ENCODE data around the gene SERGEF. TPM values are rescaled to one million over a fixed set of nuclear protein-coding genes. Genes with fewer than 3 reads are reported as not detected.

SERGEF gene
- total RNA-seq, 6 experiments from 2014 or later = 8.4 to 19.5 (median 15.8) TPM

DNA sequence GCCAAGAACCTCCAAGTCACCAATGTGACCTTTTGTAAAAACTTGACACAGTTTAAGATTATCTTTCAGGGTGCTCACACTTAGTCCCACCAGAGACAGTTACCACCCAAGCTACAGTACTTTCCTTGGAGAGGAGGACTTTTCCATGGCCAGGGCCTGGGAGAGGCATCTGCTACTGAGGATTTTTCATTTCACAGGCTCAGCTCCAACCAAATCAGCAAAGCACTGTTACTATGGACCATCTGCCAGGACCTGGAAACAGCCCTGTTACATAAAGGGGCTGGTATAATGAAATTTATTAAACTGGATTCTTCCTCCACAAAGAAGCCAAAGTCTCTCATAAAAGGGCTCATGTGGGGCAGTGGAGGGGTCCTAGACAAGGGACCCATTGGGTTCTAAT is 38.6 kb downstream of the SERGEF start:
- no peak for TF ChIP-seq POLR2A (IDR thresholded peaks at IDR 0.05)
- TF ChIP-seq, protein P1, sequence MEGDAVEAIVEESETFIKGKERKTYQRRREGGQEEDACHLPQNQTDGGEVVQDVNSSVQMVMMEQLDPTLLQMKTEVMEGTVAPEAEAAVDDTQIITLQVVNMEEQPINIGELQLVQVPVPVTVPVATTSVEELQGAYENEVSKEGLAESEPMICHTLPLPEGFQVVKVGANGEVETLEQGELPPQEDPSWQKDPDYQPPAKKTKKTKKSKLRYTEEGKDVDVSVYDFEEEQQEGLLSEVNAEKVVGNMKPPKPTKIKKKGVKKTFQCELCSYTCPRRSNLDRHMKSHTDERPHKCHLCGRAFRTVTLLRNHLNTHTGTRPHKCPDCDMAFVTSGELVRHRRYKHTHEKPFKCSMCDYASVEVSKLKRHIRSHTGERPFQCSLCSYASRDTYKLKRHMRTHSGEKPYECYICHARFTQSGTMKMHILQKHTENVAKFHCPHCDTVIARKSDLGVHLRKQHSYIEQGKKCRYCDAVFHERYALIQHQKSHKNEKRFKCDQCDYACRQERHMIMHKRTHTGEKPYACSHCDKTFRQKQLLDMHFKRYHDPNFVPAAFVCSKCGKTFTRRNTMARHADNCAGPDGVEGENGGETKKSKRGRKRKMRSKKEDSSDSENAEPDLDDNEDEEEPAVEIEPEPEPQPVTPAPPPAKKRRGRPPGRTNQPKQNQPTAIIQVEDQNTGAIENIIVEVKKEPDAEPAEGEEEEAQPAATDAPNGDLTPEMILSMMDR (IDR thresholded peaks at IDR 0.05) = no peak
- H3K9me3 ChIP-seq = no peaks in the 10 kb centered on the region
- no peak overlapping the region for H3K27ac ChIP-seq
- H3K27me3 ChIP-seq = no peaks in the 10 kb centered on the region
- no peaks in the 10 kb centered on the region for H3K36me3 ChIP-seq
- DNase-seq (no peak), ATAC-seq (no peak)
- no peak overlapping the region for H3K4me3 ChIP-seq
- intact Hi-C loops (cut with DNase I) = loop anchor here in 1 of 2 donors (10.0 kb wide), 1 partner anchor 369 kb away; no protein-coding TSS in a partner anchor
- H3K4me1 ChIP-seq = peaks cover 0 to 23% (median 6%) of the 10 kb centered on the region in 4 donors

- ATAC-seq = peak; percentile 75 to 86 (median 80)
- no peak overlapping the region for H3K4me3 ChIP-seq
- 50% methylated on average over 1 of the region's 5 CpGs for WGBS (ENCODE audit: insufficient coverage, low coverage, low lambda C conversion rate, missing lambda C conversion rate)
- DNase-seq = no peak
- H3K4me1 ChIP-seq = peaks cover 0 to 10% (median under 1%) of the 10 kb centered on the region in 4 donors
- intact Hi-C loops (cut with DNase I) = loop anchor here in 1 of 2 donors (10.0 kb wide), 1 partner anchor 368 kb away; no protein-coding TSS in a partner anchor
- TF ChIP-seq POLR2A (IDR thresholded peaks at IDR 0.05) = no peak
- TF ChIP-seq, protein P1 (IDR thresholded peaks at IDR 0.05) = peak; percentile 39 to 54 (median 44)
- no peaks in the 10 kb centered on the region for H3K9me3 ChIP-seq
- no peak overlapping the region for H3K27ac ChIP-seq
- H3K27me3 ChIP-seq = no peaks in the 10 kb centered on the region
- no peaks in the 10 kb centered on the region for H3K36me3 ChIP-seq
Observed at GRCh38 chr11:17972987-17973386, 39.9 kb downstream of the SERGEF start.

GRCh38 chr11:17968206-17968605 is 44.6 kb downstream of the SERGEF start:
- WGBS (ENCODE audit: insufficient coverage, low coverage, low lambda C conversion rate, missing lambda C conversion rate) = 100% methylated on average over 1 of the region's 1 CpG
- Histone ChIP-seq H3K36me3 (no peaks in the 10 kb centered on the region), H3K27ac (no peak overlapping the region), H3K9me3 (no peaks in the 10 kb centered on the region), H3K4me3 (no peak overlapping the region), H3K4me1 (no peaks in the 10 kb centered on the region), H3K27me3 (no peaks in the 10 kb centered on the region)
- TF ChIP-seq POLR2A (IDR thresholded peaks at IDR 0.05) = no peak
- TF ChIP-seq, protein P1 (IDR thresholded peaks at IDR 0.05) = no peak
- no peak for DNase-seq
- intact Hi-C loops (cut with DNase I) = no loop called here
- ATAC-seq = no peak

GRCh38 chr11:17967661-17968060 is 45.2 kb downstream of the SERGEF start:
- H3K9me3 ChIP-seq = no peaks in the 10 kb centered on the region
- H3K36me3 ChIP-seq = no peaks in the 10 kb centered on the region
- H3K4me1 ChIP-seq = no peaks in the 10 kb centered on the region
- H3K27ac ChIP-seq = no peak overlapping the region
- H3K4me3 ChIP-seq = no peak overlapping the region
- intact Hi-C loops (cut with DNase I) = no loop called here
- no peaks in the 10 kb centered on the region for H3K27me3 ChIP-seq
- DNase-seq (no peak), ATAC-seq (no peak)
- TF ChIP-seq, protein P1 (IDR thresholded peaks at IDR 0.05) = no peak
- no peak for TF ChIP-seq POLR2A (IDR thresholded peaks at IDR 0.05)

DNA sequence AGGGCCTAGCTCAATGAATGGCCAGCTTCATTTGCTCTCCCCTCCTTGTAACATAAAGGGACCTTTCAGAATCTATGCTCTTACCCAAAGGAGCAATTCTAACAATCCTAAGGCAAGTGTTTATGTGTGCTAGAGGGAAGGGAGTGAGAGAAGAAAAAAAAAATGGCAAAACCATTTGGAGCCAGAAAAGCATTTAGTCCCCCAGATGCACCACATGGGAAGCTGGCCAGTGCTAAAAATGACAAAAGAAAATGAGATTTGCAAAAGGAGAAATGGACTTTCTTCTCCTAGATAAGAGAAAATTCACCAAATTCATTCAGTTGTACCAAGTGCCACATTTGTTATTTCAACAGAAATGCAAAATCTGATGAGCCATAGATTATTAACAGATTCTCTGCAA is 52.8 kb downstream of the SERGEF start:
- TF ChIP-seq POLR2A (IDR thresholded peaks at IDR 0.05) = no peak
- TF ChIP-seq, protein P1 (IDR thresholded peaks at IDR 0.05) = no peak
- ATAC-seq (no peak), DNase-seq (no peak)
- Histone ChIP-seq H3K4me3 (no peak overlapping the region), H3K27me3 (no peaks in the 10 kb centered on the region), H3K36me3 (peaks cover 0 to 6% (median 0%) of the 10 kb centered on the region in 4 donors), H3K4me1 (peaks cover 0 to 3% (median 0%) of the 10 kb centered on the region in 4 donors), H3K27ac (no peak overlapping the region), H3K9me3 (no peaks in the 10 kb centered on the region)
- intact Hi-C loops (cut with DNase I) = no loop called here
